Measurements from ENCODE around the gene TAT.

GRCh38 chr16:71536752-71537499 is 40.0 kb downstream of the TAT start:
- TF ChIP-seq EP300 (conservative IDR thresholded peaks at IDR 0.05; ENCODE audit: poor library complexity, severe bottlenecking) (no peak), EZH2 (IDR thresholded peaks at IDR 0.05; ENCODE audit: borderline replicate concordance, insufficient read depth, low read length, poor library complexity, severe bottlenecking) (no peak), CTCF (IDR thresholded peaks at IDR 0.05; ENCODE audit: poor library complexity, severe bottlenecking) (no peak)

Measured in neural cell (in vitro differentiated cells).